BLaER1 treated with 17β-estradiol and CSF1 and Interleukin-3, amounts not matched to agents 10 nM and 100 nM (cell line): ENCODE measurements around the gene HSPA4L.

Experiments used
- H3K27ac ChIP-seq, 11 experiments: shearing (Covaris generic); formaldehyde crosslinking; 2 replicates each; pipeline ENCODE4 v1.8.1; 2022
- H3K27me3 ChIP-seq, 11 experiments: shearing (Covaris generic); formaldehyde crosslinking; 2 replicates each; pipeline ENCODE4 v1.8.1; 2022
- H3K36me3 ChIP-seq, 11 experiments: shearing (Covaris generic); formaldehyde crosslinking; 2 replicates each; pipeline ENCODE4 v1.8.1; 2022
- H3K4me1 ChIP-seq, 10 experiments: shearing (Covaris generic); formaldehyde crosslinking; 2 replicates each; pipeline ENCODE4 v1.8.1; 2022
- H3K4me2 ChIP-seq, 11 experiments: shearing (Covaris generic); formaldehyde crosslinking; 2 replicates each; pipeline ENCODE4 v1.8.1; 2022
- H3K4me3 ChIP-seq, 10 experiments: shearing (Covaris generic); formaldehyde crosslinking; 2 replicates each; pipeline ENCODE4 v1.8.1; 2022
- H3K9ac ChIP-seq, 11 experiments: shearing (Covaris generic); formaldehyde crosslinking; 2 replicates each; pipeline ENCODE4 v1.8.1; 2022
- H3K9me3 ChIP-seq, 11 experiments: shearing (Covaris generic); formaldehyde crosslinking; replicated peaks in 1 of 11; 2 replicates each; pipeline ENCODE4 v1.8.1; 2022
- H4K20me1 ChIP-seq, 11 experiments: shearing (Covaris generic); formaldehyde crosslinking; 2 replicates each; pipeline ENCODE4 v1.8.1; 2022
- Cebpa-rat ChIP-seq, 11 experiments: shearing (Covaris generic); IDR thresholded peaks; 2 replicates each; pipeline ENCODE4 v1.8.1; 2022

The HSPA4L gene

DNA sequence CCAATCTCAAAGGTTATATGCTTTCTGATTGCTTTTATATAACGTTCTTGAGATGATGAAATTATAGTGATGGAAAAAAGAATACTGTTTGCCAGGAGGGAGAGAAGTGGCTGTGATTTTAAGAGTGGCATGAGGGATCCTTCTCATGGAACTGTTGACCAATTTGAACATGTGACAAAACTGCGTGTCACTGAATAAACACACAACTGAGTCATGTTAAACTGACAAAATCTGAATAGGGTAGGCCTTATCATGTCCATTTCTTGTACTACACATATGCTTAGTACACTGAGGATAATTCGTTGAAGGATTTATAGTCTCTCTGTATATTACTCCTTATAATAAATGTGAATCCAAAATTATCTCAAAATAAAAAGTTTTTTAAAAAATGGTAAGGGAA is 22.2 kb upstream of the HSPA4L start:
- no peaks in the 10 kb centered on the region; a peak in 1 of 22 replicates for H4K20me1 ChIP-seq
- H3K9me3 ChIP-seq, result peaks cover 0 to 11% (median 7%) of the 10 kb centered on the region in 11 experiments; a peak in 12 of 22 replicates
- no peak overlapping the region for H3K27ac ChIP-seq
- H3K36me3 ChIP-seq, result no peaks in the 10 kb centered on the region
- H3K4me3 ChIP-seq, result no peak overlapping the region
- H3K4me1 ChIP-seq, result no peaks in the 10 kb centered on the region
- H3K27me3 ChIP-seq, result no peaks in the 10 kb centered on the region
- no peak overlapping the region for H3K4me2 ChIP-seq
- no peak for TF ChIP-seq Cebpa-rat (IDR thresholded peaks at IDR 0.05)
- H3K9ac ChIP-seq, result no peak overlapping the region

DNA sequence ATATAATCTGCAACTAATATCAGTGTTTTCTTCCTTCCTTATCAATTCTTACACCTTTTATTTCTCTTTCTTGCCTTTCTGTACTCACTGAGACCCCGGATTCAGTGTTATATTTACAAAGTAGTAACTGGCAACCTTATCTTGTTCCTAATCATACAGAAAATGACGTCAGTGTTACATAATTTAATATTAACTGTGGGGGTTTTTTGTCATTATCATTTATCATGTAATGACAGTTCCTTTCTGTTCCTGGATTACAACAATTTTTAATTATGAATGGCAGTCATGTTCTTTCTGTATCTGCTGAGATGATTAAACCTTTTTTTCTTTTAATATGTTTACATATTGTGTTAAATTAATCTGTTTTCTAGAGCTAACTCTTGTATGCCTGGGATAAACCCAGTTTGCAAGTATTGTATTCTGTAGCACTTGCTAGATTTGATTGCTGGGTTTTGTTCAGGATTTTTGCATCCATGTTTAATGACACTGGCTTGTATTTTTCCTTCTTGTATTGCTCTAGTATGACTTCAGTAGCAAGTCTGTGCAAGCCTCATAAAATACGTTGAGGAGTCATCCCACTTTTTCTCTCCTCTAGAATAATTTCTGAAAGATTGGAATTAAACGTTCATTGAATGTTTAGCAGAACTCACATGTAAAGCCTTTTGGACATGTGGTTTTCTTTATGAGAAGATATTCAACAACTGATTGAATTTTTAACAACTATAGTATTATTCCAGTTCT is 10.4 kb upstream of the HSPA4L start:
- TF ChIP-seq Cebpa-rat (IDR thresholded peaks at IDR 0.05), result no peak
- no peaks in the 10 kb centered on the region for H3K36me3 ChIP-seq
- no peaks in the 10 kb centered on the region for H3K9me3 ChIP-seq

DNA sequence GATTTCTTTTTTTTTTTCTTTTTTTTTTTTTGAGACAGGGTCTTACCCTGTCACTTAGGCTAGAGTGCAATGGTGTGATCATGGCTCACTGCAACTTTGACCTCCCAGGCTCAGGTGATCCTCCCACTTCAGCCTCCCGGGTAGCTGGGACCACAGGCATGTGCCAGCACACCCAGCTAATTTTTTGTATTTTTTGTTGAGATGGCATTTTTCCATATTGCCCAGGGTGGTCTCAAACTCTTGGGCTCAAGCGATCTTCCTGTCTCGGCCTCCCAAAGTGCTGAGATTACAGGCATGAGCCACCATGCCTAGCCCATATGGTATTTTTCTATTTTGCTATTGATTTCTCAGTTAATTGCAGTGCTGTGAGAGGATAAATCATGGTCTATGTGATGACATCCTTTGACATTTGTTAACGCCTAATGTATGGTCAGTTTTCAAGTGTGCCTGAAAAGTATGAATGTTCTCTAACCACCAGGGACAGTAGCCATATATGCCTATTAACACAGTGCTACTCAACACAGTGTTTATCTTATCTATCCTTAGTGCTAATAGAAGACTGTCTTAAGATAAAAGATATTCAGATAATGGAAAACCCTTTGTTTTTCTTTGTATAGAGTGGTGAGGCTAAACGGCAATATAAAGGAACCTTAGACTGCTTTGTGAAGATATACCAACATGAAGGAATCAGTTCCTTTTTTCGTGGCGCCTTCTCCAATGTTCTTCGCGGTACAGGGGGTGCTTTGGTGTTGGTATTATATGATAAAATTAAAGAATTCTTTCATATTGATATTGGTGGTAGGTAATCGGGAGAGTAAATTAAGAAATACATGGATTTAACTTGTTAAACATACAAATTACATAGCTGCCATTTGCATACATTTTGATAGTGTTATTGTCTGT is 9.1 kb upstream of the HSPA4L start:
- no peak overlapping the region for H3K4me3 ChIP-seq
- no peaks in the 10 kb centered on the region for H3K9me3 ChIP-seq
- no peaks in the 10 kb centered on the region for H3K27me3 ChIP-seq
- H3K4me1 ChIP-seq, result no peaks in the 10 kb centered on the region
- no peak overlapping the region for H3K9ac ChIP-seq
- H3K4me2 ChIP-seq, result no peak overlapping the region
- TF ChIP-seq Cebpa-rat (IDR thresholded peaks at IDR 0.05), result no peak
- no peak overlapping the region for H3K27ac ChIP-seq
- H4K20me1 ChIP-seq, result no peaks in the 10 kb centered on the region
- no peaks in the 10 kb centered on the region for H3K36me3 ChIP-seq

More for the DNA sequence above, 10.4 kb upstream of the HSPA4L start:
- Histone ChIP-seq H3K4me1 (no peaks in the 10 kb centered on the region), H3K27ac (no peak overlapping the region), H3K4me2 (no peak overlapping the region), H3K4me3 (no peak overlapping the region), H3K27me3 (no peaks in the 10 kb centered on the region), H4K20me1 (no peaks in the 10 kb centered on the region), H3K9ac (no peak overlapping the region)

DNA sequence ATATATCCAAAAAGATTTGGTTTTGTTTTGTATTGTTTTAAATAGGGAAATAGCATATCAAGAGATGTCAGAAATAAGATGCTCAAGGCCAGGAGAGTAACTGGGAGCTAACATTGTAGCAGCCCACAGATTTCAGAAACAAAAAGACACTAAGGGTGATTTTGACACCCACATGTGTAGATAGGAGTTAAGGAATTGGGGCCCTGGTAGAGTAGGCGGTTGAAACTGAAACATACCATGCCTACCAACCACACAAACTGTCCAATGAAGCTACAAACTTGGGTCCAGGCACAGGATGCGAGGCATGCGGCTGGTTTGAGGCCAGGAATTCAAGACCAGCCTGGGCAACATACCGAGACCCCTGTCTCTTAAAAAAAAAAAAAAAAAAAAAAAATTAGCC is 6.3 kb upstream of the HSPA4L start:
- Histone ChIP-seq H3K4me3 (no peak overlapping the region), H4K20me1 (no peaks in the 10 kb centered on the region), H3K4me1 (peaks cover 0 to 12% (median 0%) of the 10 kb centered on the region in 10 experiments; a peak in 6 of 20 replicates), H3K9me3 (no peaks in the 10 kb centered on the region), H3K27me3 (peaks cover 4 to 18% (median 9%) of the 10 kb centered on the region in 11 experiments; a peak in 19 of 22 replicates), H3K27ac (no peak overlapping the region), H3K4me2 (no peak overlapping the region), H3K36me3 (no peaks in the 10 kb centered on the region), H3K9ac (no peak overlapping the region)
- no peak for TF ChIP-seq Cebpa-rat (IDR thresholded peaks at IDR 0.05)

DNA sequence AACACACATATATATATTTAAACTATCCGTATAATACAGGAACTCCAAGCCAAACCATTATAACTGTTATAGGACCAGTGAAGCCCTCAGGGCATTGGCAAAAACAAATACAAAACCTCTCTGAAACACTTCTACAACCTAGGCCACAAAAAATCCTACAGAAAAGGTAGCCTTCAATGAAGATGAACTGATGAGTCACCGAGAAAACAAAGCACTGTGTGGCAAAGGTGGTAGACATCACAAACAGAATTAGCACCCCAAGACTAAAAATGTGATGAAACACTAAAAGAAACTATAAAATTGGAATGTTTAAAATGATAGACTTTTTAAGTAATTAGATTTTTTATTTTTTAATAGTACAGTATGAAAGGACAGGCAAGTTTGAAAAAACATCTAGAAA is 5.5 kb upstream of the HSPA4L start:
- Histone ChIP-seq H3K4me2 (no peak overlapping the region), H4K20me1 (no peaks in the 10 kb centered on the region), H3K9ac (no peak overlapping the region), H3K27me3 (peaks cover 10 to 26% (median 16%) of the 10 kb centered on the region in 11 experiments; a peak in 21 of 22 replicates), H3K27ac (no peak overlapping the region), H3K9me3 (peaks cover 0 to 7% (median 3%) of the 10 kb centered on the region in 11 experiments; a peak in 11 of 22 replicates), H3K4me1 (peaks cover 0 to 12% (median 0%) of the 10 kb centered on the region in 10 experiments; a peak in 7 of 20 replicates), H3K36me3 (no peaks in the 10 kb centered on the region), H3K4me3 (no peak overlapping the region)
- TF ChIP-seq Cebpa-rat (IDR thresholded peaks at IDR 0.05), result no peak

DNA sequence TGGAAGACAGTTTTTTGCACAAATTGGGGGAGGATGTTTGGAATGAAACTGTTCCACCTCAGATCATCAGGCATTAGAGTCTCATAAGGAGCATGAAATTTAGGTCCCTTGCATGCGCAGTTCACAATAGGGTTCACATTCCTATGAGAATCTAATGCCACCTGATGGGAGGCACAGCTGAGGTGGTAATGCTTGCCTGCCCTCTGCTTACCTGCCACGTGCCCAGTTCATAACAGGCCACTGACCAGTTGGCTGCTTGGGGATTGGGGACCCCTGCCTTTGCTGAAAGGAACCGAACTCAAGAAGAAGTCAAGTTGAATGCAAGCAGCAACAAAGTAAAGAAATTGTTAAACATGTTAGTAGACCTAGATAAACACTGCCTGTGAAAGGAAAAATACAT is 4.6 kb upstream of the HSPA4L start:
- Histone ChIP-seq H3K27ac (no peak overlapping the region), H3K9me3 (peaks cover 6 to 15% (median 11%) of the 10 kb centered on the region in 11 experiments; a peak in 17 of 22 replicates), H3K9ac (no peak overlapping the region), H3K4me2 (no peak overlapping the region), H4K20me1 (no peaks in the 10 kb centered on the region), H3K4me3 (no peak overlapping the region), H3K36me3 (no peaks in the 10 kb centered on the region), H3K27me3 (peaks cover 13 to 35% (median 25%) of the 10 kb centered on the region in 11 experiments), H3K4me1 (peaks cover 0 to 12% (median 2%) of the 10 kb centered on the region in 10 experiments; a peak in 9 of 20 replicates)
- no peak for TF ChIP-seq Cebpa-rat (IDR thresholded peaks at IDR 0.05)

DNA sequence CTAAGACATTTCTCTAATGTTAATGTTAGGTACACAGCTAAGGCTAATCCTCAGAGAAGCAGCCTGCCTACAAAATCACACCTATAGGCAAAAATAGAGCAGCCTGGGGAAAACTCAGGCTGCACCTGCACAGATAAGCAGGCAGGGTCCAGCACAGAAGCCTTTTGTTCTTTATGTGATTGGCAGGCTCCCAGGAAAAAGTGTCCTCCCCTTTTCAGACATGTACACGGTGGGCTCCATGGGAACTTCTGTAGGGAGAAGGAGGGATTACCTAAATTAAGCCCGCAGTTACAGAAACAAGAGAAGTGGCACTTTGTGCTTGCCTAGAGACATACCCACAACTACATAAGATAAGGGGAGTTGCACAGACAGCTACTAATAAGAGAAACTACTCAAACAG is 4.0 kb upstream of the HSPA4L start:
- H3K9me3 ChIP-seq, result peaks cover 6 to 21% (median 17%) of the 10 kb centered on the region in 11 experiments; a peak in 17 of 22 replicates
- H3K9ac ChIP-seq, result no peak overlapping the region
- H3K27ac ChIP-seq, result no peak overlapping the region
- H4K20me1 ChIP-seq, result no peaks in the 10 kb centered on the region
- TF ChIP-seq Cebpa-rat (IDR thresholded peaks at IDR 0.05), result no peak
- H3K36me3 ChIP-seq, result no peaks in the 10 kb centered on the region
- H3K4me3 ChIP-seq, result no peak overlapping the region
- H3K27me3 ChIP-seq, result peaks cover 19 to 41% (median 31%) of the 10 kb centered on the region in 11 experiments
- H3K4me2 ChIP-seq, result no peak overlapping the region
- H3K4me1 ChIP-seq, result peaks cover 0 to 12% (median 5%) of the 10 kb centered on the region in 10 experiments; a peak in 10 of 20 replicates

DNA sequence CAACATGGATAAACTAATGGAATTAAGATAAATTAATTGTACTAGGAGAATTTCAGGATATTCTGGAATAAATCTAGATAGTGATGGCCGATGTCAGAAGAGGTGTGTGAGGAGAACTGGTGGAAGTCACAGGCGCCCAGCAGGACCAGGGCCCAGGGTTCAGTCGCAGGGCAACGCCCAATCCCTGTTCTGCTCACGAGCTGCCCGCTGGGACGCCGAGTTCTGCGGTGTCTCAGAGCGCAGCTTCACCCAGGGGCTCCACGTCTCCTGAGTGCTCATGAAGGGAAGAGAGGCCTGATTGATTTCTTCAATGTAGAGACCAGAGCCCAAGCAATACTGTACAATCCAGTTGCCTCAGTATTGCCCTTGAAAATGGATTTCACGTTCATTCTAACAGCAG is 1.5 kb upstream of the HSPA4L start:
- Histone ChIP-seq H3K4me3 (no peak overlapping the region), H3K36me3 (no peaks in the 10 kb centered on the region), H3K4me2 (no peak overlapping the region), H3K9ac (no peak overlapping the region), H3K4me1 (peaks cover 0 to 12% (median 6%) of the 10 kb centered on the region in 10 experiments; a peak in 10 of 20 replicates), H4K20me1 (no peaks in the 10 kb centered on the region), H3K27me3 (peaks cover 24 to 53% (median 39%) of the 10 kb centered on the region in 11 experiments), H3K27ac (no peak overlapping the region), H3K9me3 (peaks cover 6 to 22% (median 19%) of the 10 kb centered on the region in 11 experiments; a peak in 17 of 22 replicates)
- TF ChIP-seq Cebpa-rat (IDR thresholded peaks at IDR 0.05), result no peak
